K562 (cell line): ENCODE measurements around the gene NBEA. TPM values are rescaled to one million over a fixed set of nuclear protein-coding genes. Genes with fewer than 3 reads are reported as not detected.

Source experiments
- ATAC-seq: fragments of 200-7000 bp; cut with Tn5 transposase; 3 replicates; pipeline ENCODE4 v1.9.1; 2020; ENCODE audit warnings: moderate library complexity
- BruUV-seq: library from RNA; stranded (reverse); fragments of 400-500 nt; replicated peaks from 2 replicates; lab custom pipeline; 2021; lab: Mats Ljungman, UMichigan
- CTCF ChIA-PET: fragments of 300-600 bp; formaldehyde crosslinking; extraction: SDS; loops from one replicate; lab custom pipeline; 2021; ENCODE audit warnings: low intra/inter-chr PET ratio; lab: Yijun Ruan, JAX
- POLR2A ChIA-PET: fragments of 300-600, 350-650 bp; sonication (Branson Sonifier 250); formaldehyde crosslinking; extraction: SDS; loops from one replicate; lab custom pipeline; 2021; ENCODE audit warnings: antibody characterized with exemption, inconsistent platforms; lab: Yijun Ruan, JAX
- DNase-seq, 4 experiments: peaks; one replicate each; pipeline versions ENCODE4 v3.0.0 to v3.0.0-alpha.2; 2011 to 2018; ENCODE audit warnings: low spot score in 3 of 4, mixed read lengths in 3 of 4; ENCODE audit errors: extremely low read depth in 1 of 4
- FAIRE-seq: peaks from 2 replicates; lab custom pipeline; 2011; peaks lifted over from hg19 to GRCh38; lab: Jason Lieb, UNC
- H2AFZ ChIP-seq: 2 replicates; pipeline ENCODE4 v1.6.0; 2011; ENCODE audit warnings: low read depth, low read length, control low read depth, inconsistent platforms
- H3K27ac ChIP-seq: fragments of 200-600 bp; 3 replicates; pipeline ENCODE4 v1.8.0; 2011; ENCODE audit warnings: low read depth, mild to moderate bottlenecking, control low read depth, inconsistent platforms, low read length, moderate library complexity, mixed read lengths; ENCODE audit errors: extremely low read depth
- H3K27me3 ChIP-seq, 2 experiments: fragments of 300-600 bp in 1 of 2; 2 replicates in 1 of 2; 3 replicates in 1 of 2; pipeline versions ENCODE4 v1.6.0 to v1.8.0; 2011; ENCODE audit warnings: inconsistent platforms in 2 of 2, low read length in 2 of 2, mild to moderate bottlenecking in 1 of 2, mixed read lengths in 1 of 2, moderate library complexity in 1 of 2; ENCODE audit not compliant: control insufficient read depth in 2 of 2, insufficient read depth in 2 of 2
- H3K36me3 ChIP-seq: fragments of 300-600 bp; 3 replicates; pipeline ENCODE4 v1.8.0; 2011; ENCODE audit warnings: mild to moderate bottlenecking, low read length, inconsistent platforms; ENCODE audit not compliant: control insufficient read depth, insufficient read depth
- H3K4me1 ChIP-seq, 2 experiments: fragments of 200-600 bp in 1 of 2; replicated peaks in 1 of 2; 2 replicates in 1 of 2; 3 replicates in 1 of 2; pipeline versions ENCODE4 v1.5.1 to v1.8.0; 2011; ENCODE audit warnings: inconsistent platforms in 2 of 2, low read length in 2 of 2, mild to moderate bottlenecking in 1 of 2, mixed read lengths in 1 of 2, moderate library complexity in 1 of 2; ENCODE audit not compliant: control insufficient read depth in 2 of 2, insufficient read depth in 2 of 2
- H3K4me2 ChIP-seq: 2 replicates; pipeline ENCODE4 v1.6.1; 2011; ENCODE audit warnings: low read length, control low read depth, inconsistent platforms, mixed read lengths; ENCODE audit not compliant: insufficient read depth
- H3K4me3 ChIP-seq: fragments of 200-600 bp; sonication (generic), shearing (Covaris generic); 2 replicates; pipeline ENCODE4 v1.5.1; 2016; ENCODE audit warnings: control low read depth, inconsistent platforms
- H3K79me2 ChIP-seq: fragments of 200-600 bp; 3 replicates; pipeline ENCODE4 v1.8.0; 2011; ENCODE audit warnings: low read length, inconsistent platforms; ENCODE audit not compliant: control insufficient read depth, insufficient read depth
- H3K9ac ChIP-seq, 2 experiments: 2 replicates each; pipeline versions ENCODE4 v1.6.0 to v1.6.1; 2011; ENCODE audit warnings: low read depth in 2 of 2, low read length in 2 of 2, control low read depth in 1 of 2, inconsistent platforms in 1 of 2, mild to moderate bottlenecking in 1 of 2, mixed read lengths in 1 of 2; ENCODE audit not compliant: insufficient read depth in 1 of 2
- H3K9me1 ChIP-seq: one replicate; pipeline ENCODE4 v1.6.0; 2011; ENCODE audit warnings: inconsistent platforms, mild to moderate bottlenecking, low read length, moderate library complexity; ENCODE audit not compliant: control insufficient read depth, insufficient read depth
- H3K9me3 ChIP-seq: replicated peaks from 2 replicates; pipeline ENCODE4 v1.5.1; 2011; ENCODE audit warnings: low read depth, low read length, inconsistent platforms; ENCODE audit not compliant: control insufficient read depth, insufficient read depth
- H4K20me1 ChIP-seq: replicated peaks from 2 replicates; pipeline ENCODE4 v1.6.1; 2011; ENCODE audit warnings: low read length, inconsistent platforms, mixed read lengths; ENCODE audit not compliant: control insufficient read depth, insufficient read depth
- ATF6 ChIP-seq: sonication (generic); formaldehyde crosslinking; IDR thresholded peaks from 2 replicates; pipeline ENCODE4 v1.4.0; 2020; ENCODE audit warnings: mild to moderate bottlenecking, missing genetic modification reagents
- BCL6 ChIP-seq: fragments of 250-450 bp; sonication (Bioruptor Pico); IDR thresholded peaks from 2 replicates; pipeline ENCODE4 v1.4.0; 2020
- BRF1 ChIP-seq: IDR thresholded peaks from 3 replicates; pipeline ENCODE4 v1.6.1; 2011; ENCODE audit warnings: borderline replicate concordance, mild to moderate bottlenecking; ENCODE audit not compliant: insufficient read length; ENCODE audit errors: extremely low read depth
- CBX1 ChIP-seq: sonication (generic); IDR thresholded peaks from 2 replicates; pipeline ENCODE4 v1.6.1; 2016; ENCODE audit warnings: antibody characterized with exemption, low read depth, mild to moderate bottlenecking
- EWSR1 ChIP-seq: fragments of 450-650 bp; IDR thresholded peaks from 2 replicates; pipeline ENCODE4 v1.6.1; 2018; ENCODE audit warnings: borderline replicate concordance, mild to moderate bottlenecking, low read depth, moderate library complexity; ENCODE audit not compliant: partially characterized antibody
- MED1 ChIP-seq: sonication (generic); formaldehyde crosslinking; IDR thresholded peaks from 2 replicates; pipeline ENCODE4 v1.8.1; 2023; ENCODE audit warnings: missing genetic modification reagents, borderline replicate concordance
- NELFE ChIP-seq: IDR thresholded peaks from 2 replicates; pipeline ENCODE4 v1.6.1; 2011; ENCODE audit warnings: mild to moderate bottlenecking; ENCODE audit not compliant: insufficient read depth, insufficient read length
- NR4A1 ChIP-seq, 2 experiments: fragments of 250-450 bp in 1 of 2; fragments of 450-650 bp in 1 of 2; sonication (Bioruptor Pico) in 1 of 2; IDR thresholded peaks; 2 replicates each; pipeline versions ENCODE4 v1.4.0 to v1.6.1; 2016 to 2020; ENCODE audit warnings: mild to moderate bottlenecking in 2 of 2, missing compliant biosample characterization in 1 of 2, missing genetic modification characterization in 1 of 2, moderate library complexity in 1 of 2
- THRB ChIP-seq: fragments of 450-650 bp; formaldehyde crosslinking; conservative IDR thresholded peaks from 2 replicates; pipeline ENCODE4 v1.4.0; 2022; ENCODE audit warnings: mild to moderate bottlenecking, missing genetic modification characterization
- ZKSCAN1 ChIP-seq: fragments of 150-350 bp; IDR thresholded peaks from 2 replicates; pipeline ENCODE4 v1.6.1; 2016; ENCODE audit warnings: low read depth, low read length
- ZNF253 ChIP-seq: fragments of 250-450 bp; sonication (Bioruptor Pico); conservative IDR thresholded peaks from 2 replicates; pipeline ENCODE4 v1.6.1; 2021; ENCODE audit warnings: mild to moderate bottlenecking
- ZNF445 ChIP-seq: fragments of 250-450 bp; sonication (Bioruptor Pico); IDR thresholded peaks from 2 replicates; pipeline ENCODE4 v1.4.0; 2020; ENCODE audit warnings: low read depth, mild to moderate bottlenecking, moderate library complexity
- ZNF79 ChIP-seq: fragments of 250-450 bp; sonication (Bioruptor Pico); IDR thresholded peaks from 2 replicates; pipeline ENCODE4 v1.4.0; 2020; ENCODE audit warnings: low read depth, mild to moderate bottlenecking, moderate library complexity
- WGBS: fragments of 100-300 bp; shearing (Covaris generic); methylation state at CpG from one replicate; pipeline ENCODE4 v1.1.6; 2016; ENCODE audit warnings: low coverage, mixed read lengths; ENCODE audit not compliant: insufficient coverage; ENCODE audit errors: missing lambda C conversion rate; 5-methylcytosine and 5-hydroxymethylcytosine counted together
- in situ Hi-C: fragments of 300-500 bp; cut with MboI; formaldehyde crosslinking; loops from 4 replicates; pipeline ENCODE4 v1.15.0; 2018; ENCODE audit warnings: inconsistent platforms, mixed read lengths
- intact Hi-C: fragments of 100-400 bp; cut with micrococcal nuclease; formaldehyde crosslinking; loops from 2 replicates; pipeline ENCODE4 v1.14.2; 2022
- polyA plus RNA-seq, 8 experiments: library from polyadenylated mRNA; depleted of rRNA in 4 of 8; stranded (reverse) in 5 of 8; unstranded in 3 of 8; fragments of >200 nt; fragmentation: Nextera tagmentation in 2 of 8; fragmentation: Illumina TruSeq in 1 of 8; extraction: Ambion mirVana in 2 of 8; extraction: Trizol in 1 of 8; gene quantifications; 2 replicates each; pipeline versions ENCODE4 v1.2.1 to v1.2.3, GENCODE V29; 2011 to 2014; ENCODE audit warnings: inconsistent platforms in 1 of 8, missing spikeins in 1 of 8
- total RNA-seq, 7 experiments: library from RNA; depleted of rRNA in 6 of 7; stranded (reverse); fragments of >200 nt in 6 of 7; fragmentation: Illumina TruSeq in 2 of 7; extraction: Trizol in 2 of 7; gene quantifications; 2 replicates each; pipeline versions ENCODE4 v1.2.1 to v1.2.3, GENCODE V29; 2011 to 2021; ENCODE audit warnings: low replicate concordance in 1 of 7

NBEA gene
- total and polyA plus RNA-seq, 9 of the 15 experiments (the other 6 are each of a cell fraction or from before 2014, with no cell fraction given), result 0.03 to 0.94 (median 0.05) TPM; not detected in 2

- no peak overlapping the region for H3K27ac ChIP-seq
- no peaks in the 10 kb centered on the region for H3K27me3 ChIP-seq
- DNase-seq (no peak), FAIRE-seq (no peak), ATAC-seq (no peak)
- intact Hi-C loops (no loop called here), in situ Hi-C loops (no loop called here)
- H3K36me3 ChIP-seq, result no peaks in the 10 kb centered on the region
- WGBS, result 0% methylated on average over 4 of the region's 4 CpGs
- no peaks in the 10 kb centered on the region for H3K9me3 ChIP-seq
- no peak overlapping the region for H3K4me2 ChIP-seq
- CTCF ChIA-PET, result no interaction called here
- no peaks in the 10 kb centered on the region for H3K4me1 ChIP-seq
- POLR2A ChIA-PET, result no interaction called here
- H2AFZ ChIP-seq, result no peak overlapping the region
- H3K4me3 ChIP-seq, result no peak overlapping the region
- H4K20me1 ChIP-seq, result no peaks in the 10 kb centered on the region
- no peaks in the 10 kb centered on the region for H3K9me1 ChIP-seq
- no TSS peak for BruUV-seq
- no peak overlapping the region for H3K9ac ChIP-seq
- no peak for TF ChIP-seq EWSR1
- no peak for TF ChIP-seq NR4A1 (CRISPR knock-in tag; IDR thresholded peaks at IDR 0.05)
- no peak for TF ChIP-seq NR4A1 (tag; IDR thresholded peaks at IDR 0.05)
- no peak for TF ChIP-seq BCL6 (CRISPR knock-in tag)
- H3K79me2 ChIP-seq, result no peaks in the 10 kb centered on the region
Observed at GRCh38 chr13:35716186-35716585, 774.1 kb downstream of the NBEA start.

GRCh38 chr13:35716729-35717128 lies 774.7 kb downstream of the NBEA start:
- H3K9ac ChIP-seq, result no peak overlapping the region
- H3K9me3 ChIP-seq, result no peaks in the 10 kb centered on the region
- WGBS, result 3% methylated on average over 13 of the region's 15 CpGs
- intact Hi-C loops, result no loop called here
- H3K79me2 ChIP-seq, result no peaks in the 10 kb centered on the region
- no peaks in the 10 kb centered on the region for H3K27me3 ChIP-seq
- no TSS peak for BruUV-seq
- in situ Hi-C loops, result no loop called here
- no peak overlapping the region for H3K27ac ChIP-seq
- no peaks in the 10 kb centered on the region for H3K9me1 ChIP-seq
- H3K36me3 ChIP-seq, result no peaks in the 10 kb centered on the region
- FAIRE-seq, result no peak
- H2AFZ ChIP-seq, result no peak overlapping the region
- H4K20me1 ChIP-seq, result no peaks in the 10 kb centered on the region
- no peak overlapping the region for H3K4me3 ChIP-seq
- POLR2A ChIA-PET, result no interaction called here
- H3K4me1 ChIP-seq, result no peaks in the 10 kb centered on the region
- H3K4me2 ChIP-seq, result no peak overlapping the region
- DNase-seq, result no peak
- CTCF ChIA-PET, result no interaction called here
- no peak for ATAC-seq
- TF ChIP-seq ZNF253 (CRISPR knock-in tag), result no peak
- no peak for TF ChIP-seq ATF6 (CRISPR knock-in tag)
- TF ChIP-seq NELFE, result no peak
- no peak for TF ChIP-seq BRF1
- TF ChIP-seq THRB (CRISPR knock-in tag), result no peak
- TF ChIP-seq ZNF445, result no peak
- no peak for TF ChIP-seq ZNF79
- TF ChIP-seq CBX1, result no peak
- no peak for TF ChIP-seq ZKSCAN1
- no peak for TF ChIP-seq MED1 (CRISPR knock-in tag)
